HG03432 (cell line): ENCODE data around the gene CTNNA3.
"Not testable (repeated sequence)": the region's sequence is repeated elsewhere in the genome, so short reads cannot be mapped to it uniquely, and the experiment has no call there.

Experiments used
- ATAC-seq: cut with Tn5 transposase; IDR thresholded peaks from one replicate; pipeline ENCODE4 v1.9.1; 2021; ENCODE audit warnings: mild to moderate bottlenecking, moderate library complexity; ENCODE audit not compliant: unreplicated experiment

CTNNA3 gene

GRCh38 chr10:67519434-67519833 is 176.6 kb downstream of the CTNNA3 start:
- ATAC-seq = no peak

- ATAC-seq = no peak
These were observed 177.2 kb downstream of the CTNNA3 start for GRCh38 chr10:67518756-67519155.

GRCh38 chr10:67518043-67518442 is 178.0 kb downstream of the CTNNA3 start:
- ATAC-seq = no peak

- ATAC-seq = no peak
These were observed 189.3 kb downstream of the CTNNA3 start for GRCh38 chr10:67506757-67507091.

- no peak for ATAC-seq
These were observed 189.8 kb downstream of the CTNNA3 start for GRCh38 chr10:67506083-67506756.

- ATAC-seq = no peak
These were observed 203.5 kb downstream of the CTNNA3 start for GRCh38 chr10:67492317-67493019.

GRCh38 chr10:67487906-67488619 is 207.9 kb downstream of the CTNNA3 start:
- no peak for ATAC-seq

- peak; percentile 82 for ATAC-seq
These were observed 208.8 kb downstream of the CTNNA3 start for GRCh38 chr10:67487199-67487598.

- no peak for ATAC-seq
These were observed 218.1 kb downstream of the CTNNA3 start for GRCh38 chr10:67477868-67478267.

GRCh38 chr10:67476201-67476600 is 219.8 kb downstream of the CTNNA3 start:
- no peak for ATAC-seq

- ATAC-seq = no peak
These were observed 222.0 kb downstream of the CTNNA3 start for GRCh38 chr10:67473850-67474633.

- ATAC-seq = peak; percentile 77
These were observed 225.0 kb downstream of the CTNNA3 start for GRCh38 chr10:67471022-67471421.

- no peak for ATAC-seq
These were observed 231.7 kb downstream of the CTNNA3 start for GRCh38 chr10:67464278-67464677.

- no peak for ATAC-seq
These were observed 243.1 kb downstream of the CTNNA3 start for GRCh38 chr10:67452892-67453291.

- peak; percentile 54 for ATAC-seq
These were observed 257.2 kb downstream of the CTNNA3 start for GRCh38 chr10:67438605-67439304.

- no peak for ATAC-seq
These were observed 262.7 kb downstream of the CTNNA3 start for GRCh38 chr10:67433276-67433675.

GRCh38 chr10:67402620-67403019 is 293.4 kb downstream of the CTNNA3 start:
- no peak for ATAC-seq

- no peak for ATAC-seq
These were observed 294.3 kb downstream of the CTNNA3 start for GRCh38 chr10:67401711-67402110.

- ATAC-seq = not testable (repeated sequence)
These were observed 309.0 kb downstream of the CTNNA3 start for GRCh38 chr10:67386841-67387533.

- ATAC-seq = no peak
These were observed 309.7 kb downstream of the CTNNA3 start for GRCh38 chr10:67386260-67386659.
